GM12891 (cell line): ENCODE results near the gene AVL9.

Experiments
- PAX5 ChIP-seq: IDR thresholded peaks from 2 replicates; pipeline ENCODE4 v1.6.1; 2011; ENCODE audit warnings: low read length, moderate library complexity, mild to moderate bottlenecking; ENCODE audit not compliant: insufficient read depth, severe bottlenecking
- POLR2A ChIP-seq: IDR thresholded peaks from 2 replicates; pipeline ENCODE4 v1.6.1; 2011; ENCODE audit warnings: low read depth, low read length, control low read depth
- POLR2AphosphoS5 ChIP-seq: IDR thresholded peaks from 2 replicates; pipeline ENCODE4 v1.6.1; 2011; ENCODE audit warnings: low read depth, low read length, control low read depth
- SPI1 ChIP-seq: IDR thresholded peaks from 2 replicates; pipeline ENCODE4 v1.6.1; 2011; ENCODE audit warnings: low read depth, low read length, control low read depth
- TAF1 ChIP-seq: IDR thresholded peaks from 2 replicates; pipeline ENCODE4 v1.6.1; 2011; ENCODE audit warnings: low read depth, low read length, control low read depth

DNA sequence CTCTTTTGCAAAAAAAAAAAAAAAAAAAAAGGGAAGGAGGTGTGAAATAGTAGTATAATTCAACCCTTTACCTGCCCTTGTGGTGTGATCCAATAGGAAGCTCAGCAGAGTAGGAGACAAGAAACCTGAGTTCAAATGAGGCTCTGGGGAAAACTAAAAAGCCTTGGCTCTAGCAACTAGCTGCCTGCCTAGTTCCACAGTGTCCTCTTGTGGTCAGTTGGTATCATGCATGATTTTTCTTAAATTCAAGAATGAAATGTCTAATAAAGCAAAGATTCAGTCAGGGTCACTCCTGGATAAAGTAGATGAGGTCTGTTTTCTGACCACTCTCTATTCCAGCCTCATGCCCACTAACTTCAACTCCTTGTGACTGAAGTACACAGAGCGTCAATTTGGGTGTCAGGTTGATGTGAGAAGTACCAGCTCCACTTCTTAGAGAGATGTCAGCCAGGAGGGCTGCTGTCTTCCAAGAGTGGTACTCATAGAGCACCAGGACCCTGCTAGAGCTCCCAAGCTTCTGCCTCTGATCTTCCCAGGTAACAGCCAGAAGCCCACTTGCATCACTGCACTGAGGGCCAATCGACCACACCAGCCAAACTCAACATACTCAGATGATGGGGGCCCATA, 15.6 kb upstream of the AVL9 start:
- no peak for TF ChIP-seq POLR2AphosphoS5
- TF ChIP-seq SPI1: no peak
- no peak for TF ChIP-seq POLR2A
- TF ChIP-seq TAF1: no peak
- no peak for TF ChIP-seq PAX5
